LNCaP clone FGC (cell line): ENCODE results near the gene CYP11A1.

Source experiments
- DNase-seq: peaks from one replicate; pipeline ENCODE4 v3.0.0-alpha.2; 2011; ENCODE audit warnings: low read depth
- H3K4me3 ChIP-seq: 2 replicates; pipeline ENCODE4 v1.5.1; 2011; ENCODE audit warnings: mild to moderate bottlenecking, low read depth, low read length, control low read depth
- TF ChIP-seq, protein P1 (sequence below): IDR thresholded peaks from 2 replicates; pipeline ENCODE4 v1.5.1; 2012; ENCODE audit warnings: mild to moderate bottlenecking; ENCODE audit not compliant: control insufficient read depth, insufficient read depth; ENCODE audit errors: extremely low read depth

Gene CYP11A1

DNA sequence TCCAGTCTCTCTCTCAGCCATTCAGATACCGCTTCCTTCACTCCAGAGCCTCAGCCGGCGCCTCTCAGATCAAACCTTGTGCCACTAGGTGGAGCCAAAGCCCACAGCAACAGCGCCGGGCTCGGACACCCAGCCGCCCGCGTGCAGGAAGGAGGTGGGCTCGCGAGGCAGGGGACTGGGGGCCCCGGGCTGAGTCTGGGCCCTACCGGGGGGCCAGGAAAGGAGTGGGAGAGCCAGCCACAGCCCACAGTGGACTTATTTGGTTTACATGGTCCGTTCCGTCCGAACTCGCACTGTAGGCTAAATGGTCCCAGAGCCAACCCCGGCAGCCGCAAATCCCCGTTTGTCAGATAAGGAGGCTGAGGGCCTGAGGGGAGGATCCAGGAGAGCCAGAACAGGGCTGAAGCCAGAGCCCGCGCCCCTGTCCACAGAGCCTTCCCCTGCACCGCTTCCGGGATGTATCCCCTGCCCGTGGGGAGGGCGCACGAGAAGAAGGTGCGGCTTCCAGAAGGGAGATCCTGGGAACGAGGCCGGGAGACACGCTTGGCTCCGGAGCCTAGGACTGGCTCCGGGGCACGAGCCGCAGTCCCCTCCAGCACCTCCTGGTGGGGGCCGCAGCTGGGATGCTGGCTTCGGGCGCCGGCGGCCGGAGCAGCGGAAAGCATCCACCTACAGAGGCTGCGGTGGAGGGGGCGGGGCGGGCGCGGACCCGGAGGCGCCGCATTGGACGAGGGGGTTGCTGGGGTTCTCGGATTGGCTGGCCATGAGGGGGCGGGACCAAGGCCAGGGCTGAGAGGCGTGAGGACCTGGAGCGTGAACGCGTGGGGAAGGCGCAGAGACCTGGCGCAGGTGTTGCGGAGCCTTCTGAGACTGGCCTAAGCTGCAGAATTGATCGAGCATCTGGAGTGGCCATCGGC is 6.5 kb upstream of the CYP11A1 start:
- DNase-seq = peak; percentile 77
- peak overlapping the region; percentile 77 for H3K4me3 ChIP-seq
- TF ChIP-seq, protein P1, sequence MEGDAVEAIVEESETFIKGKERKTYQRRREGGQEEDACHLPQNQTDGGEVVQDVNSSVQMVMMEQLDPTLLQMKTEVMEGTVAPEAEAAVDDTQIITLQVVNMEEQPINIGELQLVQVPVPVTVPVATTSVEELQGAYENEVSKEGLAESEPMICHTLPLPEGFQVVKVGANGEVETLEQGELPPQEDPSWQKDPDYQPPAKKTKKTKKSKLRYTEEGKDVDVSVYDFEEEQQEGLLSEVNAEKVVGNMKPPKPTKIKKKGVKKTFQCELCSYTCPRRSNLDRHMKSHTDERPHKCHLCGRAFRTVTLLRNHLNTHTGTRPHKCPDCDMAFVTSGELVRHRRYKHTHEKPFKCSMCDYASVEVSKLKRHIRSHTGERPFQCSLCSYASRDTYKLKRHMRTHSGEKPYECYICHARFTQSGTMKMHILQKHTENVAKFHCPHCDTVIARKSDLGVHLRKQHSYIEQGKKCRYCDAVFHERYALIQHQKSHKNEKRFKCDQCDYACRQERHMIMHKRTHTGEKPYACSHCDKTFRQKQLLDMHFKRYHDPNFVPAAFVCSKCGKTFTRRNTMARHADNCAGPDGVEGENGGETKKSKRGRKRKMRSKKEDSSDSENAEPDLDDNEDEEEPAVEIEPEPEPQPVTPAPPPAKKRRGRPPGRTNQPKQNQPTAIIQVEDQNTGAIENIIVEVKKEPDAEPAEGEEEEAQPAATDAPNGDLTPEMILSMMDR = peak; percentile 89

DNA sequence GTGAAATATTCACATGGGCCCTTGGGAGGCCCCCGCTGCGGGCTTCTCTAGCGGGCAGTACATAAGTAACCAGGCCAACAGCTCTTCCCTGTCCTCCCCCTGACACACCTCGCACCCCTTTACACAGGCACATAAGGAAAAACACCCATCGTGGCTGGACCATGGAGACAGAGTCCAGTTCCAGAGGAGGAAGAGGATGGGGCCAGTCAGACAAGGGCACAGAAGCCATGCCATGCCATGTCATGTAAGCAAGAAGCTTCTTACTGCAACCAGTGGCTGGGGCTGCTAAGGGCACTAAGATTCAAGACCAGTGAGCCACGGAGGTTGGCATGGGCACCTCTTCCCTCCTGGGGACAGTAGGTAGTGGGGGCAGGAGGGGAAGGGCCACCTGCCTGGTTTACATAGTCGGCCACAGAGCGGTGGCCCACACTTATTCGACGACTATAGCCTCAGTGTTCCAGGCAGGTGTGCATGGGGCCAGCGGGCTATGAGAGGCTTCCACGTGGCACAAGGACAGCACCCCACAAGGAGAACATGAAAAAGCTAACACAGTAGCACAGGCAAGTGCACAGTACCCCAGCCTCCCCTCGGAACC is 5.7 kb upstream of the CYP11A1 start:
- peak overlapping the region; percentile 77; the same call in 1 of the 2 replicates for H3K4me3 ChIP-seq
- DNase-seq = no peak
- TF ChIP-seq, protein P1 = no peak

DNA sequence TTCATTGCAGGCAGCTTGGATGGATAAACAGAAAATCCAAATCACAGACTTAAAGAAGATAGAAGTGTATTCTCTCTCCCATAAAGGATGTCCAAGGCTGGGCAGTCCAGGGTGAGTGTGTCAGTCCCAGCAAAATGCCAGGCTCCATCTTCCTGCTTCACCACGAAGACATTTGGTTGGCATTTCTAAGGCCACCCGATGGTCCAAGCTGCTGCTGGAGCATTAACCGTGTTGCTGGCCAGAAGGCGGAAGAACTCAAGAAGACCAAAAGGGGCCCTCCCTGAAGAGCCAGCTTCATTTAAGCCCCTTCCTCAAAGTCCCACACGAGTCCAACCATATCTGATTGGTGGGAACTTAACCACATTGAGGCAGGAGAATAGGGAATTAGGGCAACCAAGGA is 3.0 kb upstream of the CYP11A1 start:
- H3K4me3 ChIP-seq = no peak overlapping the region
- no peak for DNase-seq
- TF ChIP-seq, protein P1 = no peak

DNA sequence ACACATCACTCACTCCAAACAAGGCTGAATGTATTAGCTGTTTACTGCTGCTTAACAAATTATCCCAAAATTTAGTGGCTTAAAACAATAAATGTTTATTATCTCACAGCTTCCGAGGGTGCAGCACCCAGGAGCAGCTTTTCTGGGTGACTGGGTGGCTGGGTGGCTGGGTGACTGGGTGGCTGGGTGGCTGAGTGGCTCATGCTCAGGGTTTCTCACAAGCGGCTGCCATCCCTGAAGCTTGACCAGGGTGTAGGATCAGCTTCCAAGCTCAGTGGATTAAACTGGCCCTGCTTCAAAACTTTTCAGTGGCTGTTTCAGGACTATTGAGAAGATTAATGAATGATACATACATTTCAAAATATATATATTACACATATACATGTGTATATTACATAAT is 2.3 kb upstream of the CYP11A1 start:
- no peak overlapping the region for H3K4me3 ChIP-seq
- no peak for DNase-seq
- TF ChIP-seq, protein P1 = no peak

DNA sequence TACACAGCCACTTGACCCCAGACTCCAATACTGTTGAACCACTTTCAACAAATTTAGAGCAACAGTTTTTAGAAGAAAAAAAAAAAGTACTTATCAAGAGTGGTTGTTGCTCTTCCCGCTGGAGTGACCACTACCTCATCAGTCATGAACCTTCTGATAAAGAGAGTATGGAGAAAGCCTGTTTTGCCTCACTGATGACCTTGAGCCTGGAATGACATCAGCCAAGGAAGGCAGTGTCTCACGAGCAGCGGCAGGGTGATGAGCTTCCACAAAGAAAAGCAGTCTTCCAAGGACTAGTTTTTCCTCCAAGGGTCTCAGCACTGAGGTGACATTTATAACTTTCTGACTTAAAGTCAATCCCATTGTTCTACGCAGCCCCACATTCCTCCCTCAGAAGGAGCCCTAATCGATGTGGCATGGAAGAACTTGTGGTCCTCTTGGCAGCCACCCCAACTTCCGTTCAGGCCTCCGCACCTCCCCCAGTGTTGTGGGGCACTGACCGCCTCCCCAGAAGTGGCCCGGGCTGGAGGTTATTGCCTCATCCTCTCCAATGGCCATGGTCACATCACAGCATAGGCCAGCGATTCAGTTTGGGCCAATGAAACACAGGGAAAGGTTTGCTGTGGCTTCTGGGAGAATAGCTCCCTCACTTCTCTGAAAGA is 1.8 kb upstream of the CYP11A1 start:
- no peak for DNase-seq
- TF ChIP-seq, protein P1 = no peak
- no peak overlapping the region for H3K4me3 ChIP-seq

- TF ChIP-seq, protein P1 = no peak
- no peak for DNase-seq
- H3K4me3 ChIP-seq = no peak overlapping the region
These were observed 675 bp upstream of the CYP11A1 start for GRCh38 chr15:74368121-74368520.
